Measurements from ENCODE around the gene AIFM3.
"Not testable (repeated sequence)": the region's sequence is repeated elsewhere in the genome, so short reads cannot be mapped to it uniquely, and the experiment has no call there.

- not testable (repeated sequence) for TF ChIP-seq CTCF (IDR thresholded peaks at IDR 0.05; ENCODE audit: low read depth, low read length, poor library complexity, severe bottlenecking); EZH2phosphoT487 (IDR thresholded peaks at IDR 0.05; ENCODE audit: borderline replicate concordance, low read length)
Measured at GRCh38 chr22:20935049-20935448, 32.0 kb upstream of the AIFM3 start.
